Measurements from ENCODE around the gene CRMP1.

GRCh38 chr4:5797866-5798265 is 95.0 kb downstream of the CRMP1 start:
- no peak for TF ChIP-seq POLR2AphosphoS5 (IDR thresholded peaks at IDR 0.05)
- TF ChIP-seq CTCF (IDR thresholded peaks at IDR 0.05): no peak
- no peak for TF ChIP-seq EP300 (IDR thresholded peaks at IDR 0.05)
- TF ChIP-seq POLR2A (IDR thresholded peaks at IDR 0.05): no peak

All from stomach (tissue), 4 donors.